A549 (cell line): Measurements from ENCODE around the gene PIEZO2.

Experiments
- CEBPB ChIP-seq, 2 experiments: fragments of >200 bp in 1 of 2; sonication (Bioruptor Twin) in 1 of 2; formaldehyde crosslinking in 1 of 2; IDR thresholded peaks; 2 replicates each; pipeline ENCODE4 v1.6.1; 2012 to 2016
- CHD2 ChIP-seq: fragments of 150-350 bp; IDR thresholded peaks from 2 replicates; pipeline ENCODE4 v1.6.1; 2014; ENCODE audit warnings: low read length; ENCODE audit not compliant: partially characterized antibody
- CTCF ChIP-seq: fragments of >200 bp; sonication (Bioruptor Twin); formaldehyde crosslinking; IDR thresholded peaks from 3 replicates; pipeline ENCODE4 v1.5.1; 2016
- POLR2A ChIP-seq: IDR thresholded peaks from 2 replicates; pipeline ENCODE4 v1.6.1; 2012; ENCODE audit warnings: mild to moderate bottlenecking, low read length

- no peak for TF ChIP-seq CTCF
- no peak for TF ChIP-seq CEBPB (IDR thresholded peaks at IDR 0.05)
- no peak for TF ChIP-seq CHD2
- no peak for TF ChIP-seq POLR2A
Measured at GRCh38 chr18:11118051-11118766, 31.2 kb downstream of the PIEZO2 start.
